Fibroblast of skin of back (primary cell): ENCODE data around the gene STC2.

Experiments
- DNase-seq: peaks from one replicate; pipeline ENCODE4 v3.0.0-alpha.2; 2013

STC2 gene

DNA sequence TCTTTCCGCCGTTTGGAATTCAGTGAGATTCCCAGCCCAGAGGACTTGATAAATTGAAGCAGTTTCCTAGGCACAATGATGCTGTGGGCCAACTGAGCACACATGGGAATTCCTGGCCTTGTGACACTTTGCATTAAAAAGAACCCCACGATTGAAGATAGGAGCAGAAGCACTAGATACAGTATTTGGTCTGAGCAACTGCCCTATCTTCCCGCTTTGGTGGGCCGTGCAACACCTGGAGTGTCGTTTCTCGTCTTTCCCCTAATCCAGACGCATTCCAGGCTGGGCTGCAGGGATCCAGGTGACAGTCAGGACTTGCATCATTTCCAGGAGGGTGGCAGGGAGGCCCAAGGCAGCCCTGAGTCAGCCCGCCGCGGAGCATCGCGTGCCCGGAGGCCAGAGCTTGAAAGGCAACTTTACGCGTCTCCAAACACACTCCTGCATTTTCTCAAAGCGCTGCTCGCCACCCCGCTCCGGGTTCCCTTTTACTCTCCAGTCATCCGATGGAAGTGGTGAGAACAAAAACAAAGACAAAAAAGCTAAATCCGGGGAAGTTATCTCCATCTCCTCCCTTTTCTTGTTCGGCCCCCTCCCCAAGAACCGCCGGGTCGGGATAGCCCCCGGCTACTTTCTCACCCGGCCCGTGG lies 753 bp upstream of the STC2 start:
- DNase-seq, result peak; percentile 84

DNA sequence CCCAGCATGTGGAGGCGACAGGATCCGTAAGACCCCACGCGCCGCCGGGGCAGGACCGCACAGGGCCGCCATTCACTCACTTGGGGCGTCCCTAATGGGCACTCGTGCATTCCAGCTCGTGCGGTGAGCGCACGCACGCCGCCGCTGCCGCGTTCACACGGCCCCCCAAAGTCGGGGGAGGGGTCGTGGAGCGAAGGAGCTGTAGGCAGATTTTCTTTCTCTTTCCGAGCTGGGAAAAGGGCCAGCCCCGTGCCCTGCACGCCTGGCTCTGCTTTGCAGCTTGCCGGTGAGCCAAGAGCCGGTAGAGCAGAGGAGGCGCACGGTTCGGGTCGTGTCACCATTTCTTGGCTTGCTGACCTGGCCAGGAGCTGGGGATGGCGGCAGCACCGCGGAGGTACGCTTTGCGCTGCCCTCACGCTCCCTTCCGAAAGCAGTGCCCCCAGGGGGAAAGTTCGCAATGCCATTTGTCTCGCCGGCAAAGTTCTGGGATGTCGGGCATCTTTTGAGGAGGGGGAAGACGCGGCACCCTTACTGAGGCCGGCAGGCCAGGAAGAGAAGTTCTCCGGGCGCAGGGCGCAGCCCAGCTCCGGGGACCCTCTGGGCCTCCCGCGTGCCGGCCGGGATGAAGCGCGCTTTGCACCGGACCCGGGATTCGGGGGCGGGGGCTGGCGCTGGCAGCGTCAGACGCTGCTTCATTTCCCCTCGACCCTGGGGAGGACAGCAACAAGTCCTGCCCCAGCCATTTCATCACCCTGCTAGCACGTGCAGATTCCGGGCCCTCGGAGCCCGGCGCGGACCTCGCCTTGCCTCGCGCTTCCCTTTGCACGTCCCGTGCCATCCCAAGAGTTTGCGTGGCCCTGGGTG lies 898 bp downstream of the STC2 start:
- peak; percentile 60 for DNase-seq

DNA sequence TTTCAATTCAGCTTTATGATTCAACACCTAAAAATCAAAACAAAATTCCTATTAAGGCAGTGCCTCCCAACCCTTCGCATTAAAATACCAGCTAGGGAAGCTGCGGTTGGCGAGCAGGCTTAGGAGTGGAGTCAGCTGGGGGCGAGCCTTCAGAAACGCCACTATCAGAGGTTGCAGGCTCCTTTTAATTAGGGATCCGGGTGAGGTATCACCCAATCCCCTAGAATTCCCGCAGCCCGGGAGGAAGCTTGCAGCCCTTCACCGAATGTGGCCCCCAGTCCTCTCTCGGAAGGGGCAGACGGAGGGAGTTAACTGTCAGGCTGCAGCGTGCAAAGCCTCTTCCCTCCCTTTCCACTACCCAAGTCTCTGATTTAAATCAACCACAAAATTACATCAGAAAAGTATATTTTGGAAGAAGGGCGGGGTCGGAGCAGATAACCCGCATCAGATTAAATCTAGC lies 1.7 kb downstream of the STC2 start:
- peak; percentile 92 for DNase-seq

DNA sequence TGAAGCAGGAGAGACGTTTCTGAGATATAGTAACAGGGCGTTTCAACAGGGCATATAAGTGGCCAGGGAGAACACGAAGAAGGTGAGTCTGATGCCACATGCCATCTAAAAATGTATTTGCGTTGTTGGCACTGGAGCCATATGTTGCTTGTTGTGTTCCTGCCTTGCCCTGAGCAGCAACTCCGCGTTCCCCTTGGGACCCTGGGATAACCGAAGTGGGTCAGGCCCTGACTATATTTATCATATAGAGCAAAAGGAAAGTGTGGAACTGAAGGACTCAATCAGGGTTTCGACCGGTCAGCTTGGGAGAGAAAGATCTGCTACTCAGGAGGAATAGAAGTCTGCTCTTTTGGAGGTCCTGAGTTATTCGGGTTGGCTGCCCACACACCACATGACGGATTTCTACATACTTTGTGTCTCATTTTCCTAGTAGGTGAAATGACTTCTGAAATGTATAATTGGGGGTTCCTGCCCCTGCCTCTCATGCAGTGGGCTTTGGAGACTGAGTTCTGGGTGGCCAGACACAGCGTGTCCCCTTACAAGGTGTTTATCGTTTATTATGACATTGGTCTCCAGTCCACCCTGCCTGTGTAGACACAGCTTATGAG lies 3.0 kb downstream of the STC2 start:
- peak; percentile 15 for DNase-seq

DNA sequence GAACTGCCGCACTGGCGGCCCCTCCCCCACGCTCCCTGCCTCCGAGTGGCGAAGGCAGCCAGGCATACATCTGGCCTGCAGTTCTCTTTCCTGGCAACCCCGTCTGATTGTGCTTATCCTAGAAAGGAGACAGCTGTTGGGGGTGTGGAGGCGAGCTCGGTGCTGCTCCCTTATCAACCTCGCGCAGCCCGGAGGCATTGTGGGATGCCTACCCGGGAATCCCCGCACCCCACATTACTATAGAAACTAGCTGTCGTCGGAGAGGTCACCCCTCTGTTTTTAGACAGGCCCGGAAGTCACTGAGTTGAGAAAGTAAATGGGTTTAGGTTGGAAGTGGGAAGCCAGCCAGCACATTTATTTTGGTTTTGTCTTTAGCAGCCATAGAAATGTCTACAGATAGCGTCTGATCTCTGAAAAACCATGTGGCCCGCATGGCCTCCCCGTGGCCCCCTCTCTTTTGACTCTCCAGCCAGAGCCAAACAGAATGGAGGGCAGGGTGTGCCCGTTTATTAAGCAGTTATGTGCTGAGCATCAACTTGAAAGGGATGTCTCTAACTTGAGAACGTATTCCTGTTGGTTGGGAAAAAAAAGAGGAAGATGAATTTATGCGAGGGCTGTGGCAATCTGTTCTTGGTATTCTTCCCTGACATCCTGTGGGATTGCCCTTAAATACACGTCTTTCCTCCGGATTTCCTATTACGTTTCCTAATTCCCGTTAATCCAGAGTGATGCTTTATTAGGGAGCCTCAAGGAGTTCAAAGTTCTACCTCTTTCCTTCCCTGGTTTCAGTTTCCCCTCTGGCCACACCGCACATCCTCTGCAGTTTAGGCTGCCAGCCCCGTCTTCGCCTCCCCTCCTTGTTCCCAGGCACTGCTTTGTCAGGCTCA lies 3.9 kb downstream of the STC2 start:
- DNase-seq, result peak; percentile 72

DNA sequence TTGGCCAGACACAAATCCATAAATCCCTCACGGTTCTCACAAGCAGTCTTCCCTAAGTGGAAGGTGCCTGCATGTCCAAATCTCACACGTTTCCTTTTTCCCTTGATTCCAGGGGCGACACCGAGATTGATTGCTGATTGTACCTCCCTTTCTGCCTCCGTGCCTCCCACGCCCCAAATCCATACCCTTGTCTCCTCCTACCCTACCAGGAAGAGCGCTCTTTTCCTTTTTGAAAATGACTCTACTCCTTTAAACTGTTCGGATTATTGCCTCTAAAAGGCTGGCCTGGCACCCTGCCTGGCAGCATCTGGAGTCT lies 4.5 kb downstream of the STC2 start:
- DNase-seq, result no peak

DNA sequence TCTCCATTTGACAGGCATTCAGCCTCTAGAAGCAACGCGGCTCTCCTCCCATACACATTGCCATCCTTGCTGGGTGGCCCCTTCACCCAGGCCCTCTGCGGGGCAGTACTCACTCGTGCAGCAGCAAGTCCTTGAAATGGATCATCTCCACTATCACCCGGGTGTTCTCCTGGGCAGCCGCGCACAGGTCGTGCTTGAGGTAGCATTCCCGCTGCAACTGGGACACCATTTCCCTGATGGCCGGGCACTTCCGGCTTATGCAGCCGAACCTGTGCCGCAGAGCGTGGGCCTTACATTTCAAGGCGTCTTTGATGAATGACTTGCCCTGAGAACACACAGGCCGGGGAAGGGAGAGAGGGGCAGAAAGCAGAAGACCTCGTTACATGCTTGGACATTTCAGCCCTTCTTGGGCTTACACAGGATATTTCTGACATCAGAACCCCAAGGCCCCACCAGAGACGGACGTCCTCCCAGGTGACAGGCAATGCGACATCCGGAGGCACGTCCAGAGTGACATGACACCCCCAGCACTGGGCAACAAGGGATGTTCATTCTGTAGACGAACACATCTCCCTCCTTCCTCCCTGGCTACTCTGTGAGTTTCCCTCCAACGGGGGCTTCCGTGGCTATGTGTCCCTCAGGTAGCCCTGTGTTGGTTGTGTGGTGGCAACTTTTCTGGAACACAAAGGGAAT lies 5.0 kb downstream of the STC2 start:
- peak; percentile 27 for DNase-seq

DNA sequence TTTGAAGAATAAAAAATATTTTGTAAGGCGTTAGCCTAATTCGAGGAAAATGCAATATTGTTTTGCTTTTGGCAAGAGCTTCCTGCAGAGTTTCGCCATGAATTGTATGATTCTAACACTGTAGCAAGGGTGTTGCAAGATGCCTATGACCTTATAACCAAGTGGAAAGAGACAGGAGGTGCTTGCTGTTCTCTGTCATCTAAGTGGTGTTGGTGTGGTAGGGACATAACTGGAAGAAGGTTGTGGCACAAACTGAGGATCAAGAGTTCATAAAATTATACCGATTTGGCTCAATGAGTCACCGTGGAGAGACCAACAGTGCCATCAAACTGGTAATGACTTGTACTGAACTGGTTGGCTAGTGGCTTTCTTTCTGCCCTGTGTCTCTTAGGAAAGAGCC lies 6.3 kb downstream of the STC2 start:
- DNase-seq, result peak; percentile 45

DNA sequence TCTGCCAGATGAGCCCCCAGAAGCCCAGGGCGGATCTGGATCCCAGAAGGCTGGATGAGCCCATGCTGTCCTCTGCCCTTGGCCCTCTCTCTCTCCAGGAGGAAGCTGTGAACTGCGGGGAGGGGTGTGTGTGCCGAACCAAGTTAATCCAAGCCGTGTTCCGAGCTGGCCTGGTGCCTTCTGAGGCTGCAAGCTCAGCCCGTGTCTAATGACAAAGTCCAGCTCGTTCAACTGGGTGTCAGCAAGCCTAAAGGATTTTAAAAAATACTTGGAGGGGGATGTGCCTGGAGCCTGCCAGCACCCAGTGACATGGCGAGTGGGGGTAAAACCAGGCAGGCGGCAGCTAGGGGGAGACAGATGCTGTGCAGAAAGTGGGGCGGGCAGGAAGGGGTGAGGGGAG lies 8.0 kb downstream of the STC2 start:
- peak; percentile 38 for DNase-seq

DNA sequence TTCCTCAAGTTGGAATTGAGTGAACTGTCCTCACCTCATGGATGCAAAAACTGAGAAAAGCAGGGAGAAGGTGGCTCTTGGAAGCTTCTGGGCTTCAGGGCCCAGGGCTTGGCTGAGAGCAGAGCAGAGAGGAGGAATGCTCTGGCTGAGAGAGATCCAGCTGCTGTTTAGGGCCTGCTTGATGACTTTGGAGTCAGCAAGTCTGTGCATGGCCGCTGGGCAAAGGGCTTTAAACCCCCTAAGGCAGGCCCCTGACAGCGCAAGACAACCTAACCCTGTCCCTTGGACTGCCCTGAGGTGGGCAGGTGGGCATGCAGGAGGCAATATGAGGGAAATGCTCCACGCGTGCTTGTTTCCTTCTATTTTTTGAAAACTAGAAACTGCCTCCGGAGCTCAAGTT lies 8.6 kb downstream of the STC2 start:
- DNase-seq, result peak; percentile 11

DNA sequence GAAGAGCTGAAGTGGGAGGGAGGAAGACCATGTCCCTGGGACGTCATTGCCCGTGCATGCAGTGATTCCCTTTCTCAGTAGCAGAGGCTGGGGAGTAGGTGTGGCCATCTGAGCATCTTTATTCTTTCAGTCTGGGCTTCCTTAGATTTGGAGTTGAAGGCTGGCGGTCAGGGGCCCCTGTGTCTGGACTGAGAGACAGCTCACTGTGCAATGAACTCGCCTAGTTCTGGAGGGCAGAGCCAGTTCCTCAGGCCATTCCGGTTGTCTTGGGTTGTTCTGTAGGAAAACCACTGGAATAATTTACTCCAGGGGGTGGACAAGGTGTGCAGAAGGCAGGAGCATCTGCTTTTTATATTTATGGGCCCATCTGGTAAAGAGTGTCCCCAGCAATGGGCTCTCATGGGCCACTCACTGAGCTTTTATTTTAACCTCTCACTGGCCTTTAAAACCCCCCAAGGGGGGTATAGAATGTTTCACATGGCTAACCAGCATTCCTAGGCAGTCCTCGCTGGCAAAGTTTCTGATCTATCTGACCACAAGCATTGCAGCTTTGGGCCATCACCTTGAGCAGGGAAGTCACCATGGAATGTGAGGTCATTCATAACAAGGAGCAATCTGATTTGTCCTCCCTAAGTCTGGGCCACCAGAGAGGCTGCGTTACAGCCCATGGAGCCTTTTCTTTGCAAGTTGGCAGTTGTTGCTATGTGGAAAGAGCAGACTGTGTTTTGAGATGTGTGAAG lies 9.2 kb downstream of the STC2 start:
- DNase-seq, result peak; percentile 55

DNA sequence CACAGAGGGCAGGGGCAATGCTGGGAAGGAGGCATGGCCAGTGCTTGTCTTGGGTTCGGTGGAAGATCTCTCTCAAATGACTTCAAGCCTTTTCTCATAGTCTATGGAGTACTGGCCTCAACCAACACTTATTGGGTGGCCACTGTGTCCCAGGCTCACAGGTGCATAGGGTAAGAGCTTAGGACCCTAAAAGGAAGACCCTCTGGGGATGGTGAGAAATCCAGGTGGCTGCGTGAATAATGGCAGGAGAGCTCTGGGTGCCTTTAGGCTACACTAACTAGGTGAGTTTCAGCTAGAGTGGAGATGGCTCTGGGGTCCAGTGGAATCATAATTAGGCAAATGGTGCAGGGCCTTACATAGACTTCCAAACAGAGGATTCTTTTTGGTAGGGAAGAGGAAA lies 9.9 kb downstream of the STC2 start:
- peak; percentile 9 for DNase-seq

DNA sequence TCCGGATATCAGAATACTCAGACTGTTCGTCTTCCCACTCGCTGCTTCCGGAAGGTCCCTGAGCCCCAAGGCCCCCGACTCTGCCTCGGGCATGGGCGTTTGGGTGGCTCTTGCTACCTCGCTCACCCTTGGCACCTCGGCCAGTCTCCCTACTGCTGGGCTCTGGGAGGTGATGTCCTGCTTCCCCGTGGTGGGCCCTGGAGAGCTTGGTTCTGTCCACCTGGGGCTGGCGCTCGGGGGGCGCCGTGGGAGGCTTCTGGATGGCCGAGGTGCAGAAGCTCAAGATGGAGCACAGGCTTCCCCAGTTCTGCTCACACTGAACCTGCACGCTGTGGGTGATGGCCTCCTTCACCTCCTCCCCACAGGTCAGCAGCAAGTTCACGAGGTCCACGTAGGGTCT lies 10.4 kb downstream of the STC2 start:
- peak; percentile 9 for DNase-seq

DNA sequence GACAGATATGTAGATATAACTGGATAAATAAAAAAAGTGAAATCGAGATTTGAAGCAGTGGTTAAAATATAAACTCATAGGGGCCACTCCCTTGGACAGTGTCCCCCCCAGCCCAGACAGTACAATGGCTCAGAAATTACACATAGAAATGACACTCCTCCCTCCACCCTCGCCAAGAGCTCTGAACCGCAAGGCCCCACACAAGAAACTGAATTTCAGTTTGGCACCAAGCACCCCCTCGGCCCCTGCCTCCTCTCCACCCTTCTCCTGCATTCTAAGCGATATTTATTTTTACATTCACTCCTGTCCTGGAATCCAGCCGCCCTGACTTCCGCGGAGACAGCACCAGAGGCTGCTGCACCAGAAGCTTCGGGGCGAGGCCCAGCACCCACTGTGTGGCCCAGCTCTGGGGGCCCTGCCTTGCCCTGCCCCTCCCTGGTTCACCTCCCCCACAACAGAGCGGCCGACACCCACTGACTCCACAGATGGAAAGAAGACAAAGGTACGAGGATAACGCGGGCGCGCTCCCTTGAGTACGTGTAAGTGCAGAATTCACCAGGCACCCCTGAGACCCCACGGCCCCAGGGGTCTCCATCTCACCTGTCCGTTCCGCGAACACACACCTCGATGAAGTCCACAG lies 11.0 kb downstream of the STC2 start:
- DNase-seq, result peak; percentile 27

DNA sequence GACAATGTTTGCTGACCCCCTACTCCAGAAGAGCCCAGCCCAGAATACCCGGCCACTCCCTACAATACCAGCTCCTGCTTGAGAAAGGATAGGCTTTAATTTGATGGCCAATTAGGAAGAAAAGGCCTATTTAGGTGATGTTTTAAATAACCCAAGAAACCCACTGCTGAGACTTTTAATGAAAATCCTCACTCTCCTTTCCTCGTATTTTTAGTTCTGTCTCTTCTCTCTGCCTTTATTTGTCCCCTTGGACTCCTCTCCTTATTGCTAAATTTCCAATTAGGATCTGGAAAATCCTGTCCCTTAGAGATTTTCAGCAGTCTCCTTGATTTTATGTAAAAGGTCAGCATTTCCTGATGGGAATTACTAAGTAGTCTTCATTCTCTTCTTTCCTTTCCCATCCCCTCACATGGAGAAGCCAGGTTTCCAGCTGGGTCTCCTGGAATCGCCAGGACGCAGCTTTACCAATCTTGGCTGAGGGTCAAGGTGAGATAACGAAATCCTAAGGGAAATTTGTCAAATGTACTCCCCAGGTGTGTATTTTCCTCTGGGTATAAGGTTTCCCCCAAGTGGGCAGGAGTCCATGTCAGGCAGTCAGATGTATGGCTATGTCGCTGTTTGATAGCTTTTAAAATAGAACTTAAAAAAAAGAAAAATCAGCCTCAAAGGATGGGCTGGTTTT lies 11.7 kb downstream of the STC2 start:
- DNase-seq, result peak; percentile 9

DNA sequence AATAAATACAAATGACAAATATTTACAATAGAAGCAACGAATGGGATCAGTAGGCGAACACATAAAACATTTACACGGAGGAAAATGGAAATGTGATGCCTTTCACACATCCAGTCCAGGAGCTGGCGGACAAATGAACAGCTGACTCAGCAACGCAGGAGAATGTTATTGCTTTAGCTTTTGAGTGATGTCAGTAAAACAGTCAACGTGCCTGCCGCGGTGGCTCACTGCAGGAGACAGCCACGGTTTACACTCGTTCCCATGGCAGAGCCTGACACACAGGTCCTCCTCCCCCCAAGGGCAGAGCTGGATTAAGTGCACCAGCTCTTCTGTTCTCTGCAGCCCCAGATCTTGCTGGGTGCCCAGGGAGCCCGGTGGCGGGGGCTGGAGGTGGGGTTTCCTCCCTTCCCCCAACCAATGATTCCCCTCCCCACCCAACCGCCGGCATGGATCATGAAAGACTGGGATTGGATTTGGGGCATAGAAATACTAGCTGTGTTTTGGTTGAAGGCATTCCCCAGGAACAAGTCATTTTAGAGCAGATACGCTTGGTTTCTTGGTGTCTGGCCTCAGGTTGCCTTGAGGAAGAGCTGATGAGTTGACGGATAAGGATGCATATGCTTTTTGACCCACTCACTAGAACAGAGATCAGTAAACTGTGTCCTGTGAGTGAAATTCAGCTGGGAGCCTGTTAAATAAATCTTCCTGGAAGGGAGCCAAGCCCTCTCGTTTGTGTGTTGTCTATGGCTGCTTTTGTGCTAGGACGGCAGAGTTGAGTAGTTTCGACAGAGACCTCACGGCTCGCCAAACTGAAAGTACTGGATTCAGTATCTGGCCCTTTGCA lies 12.5 kb downstream of the STC2 start:
- DNase-seq, result peak; percentile 91

DNA sequence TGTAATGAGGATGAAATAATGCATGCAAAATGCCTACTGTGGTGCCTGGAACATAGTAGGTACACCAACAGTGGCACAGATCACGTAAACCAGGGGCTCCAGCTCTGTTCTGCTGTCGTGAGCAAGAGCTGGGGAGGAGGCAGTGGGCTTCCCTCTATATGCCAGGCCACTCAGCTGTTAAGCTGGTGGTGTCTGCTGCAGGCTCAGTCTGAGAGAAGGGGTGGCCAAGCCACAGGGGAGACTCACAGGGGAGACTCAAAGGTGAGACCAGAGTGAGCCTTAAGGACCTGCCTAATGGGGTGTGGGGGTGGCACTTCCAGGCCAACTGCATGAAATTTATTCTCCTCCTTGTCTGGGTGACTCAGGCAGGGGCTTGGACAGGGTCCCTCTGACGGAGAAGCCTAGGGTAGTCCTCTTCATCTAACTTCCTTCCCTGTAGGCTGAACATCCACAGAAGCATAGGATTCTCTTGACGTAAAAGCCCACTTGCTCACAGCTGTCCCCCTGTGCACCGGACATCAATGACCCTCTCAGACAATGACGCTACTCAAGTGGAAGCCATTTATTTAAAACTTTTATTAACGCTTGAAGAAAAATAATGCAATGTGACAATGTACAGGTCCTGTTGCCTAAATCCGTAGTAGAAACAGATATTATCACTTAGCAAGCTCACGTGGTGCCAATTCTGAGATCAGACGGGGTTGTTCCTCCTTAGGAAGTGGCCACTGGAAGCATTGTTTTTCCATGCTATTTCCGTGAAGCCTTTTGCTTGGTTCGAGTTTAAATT lies 13.9 kb downstream of the STC2 start:
- DNase-seq, result peak; percentile 79

DNA sequence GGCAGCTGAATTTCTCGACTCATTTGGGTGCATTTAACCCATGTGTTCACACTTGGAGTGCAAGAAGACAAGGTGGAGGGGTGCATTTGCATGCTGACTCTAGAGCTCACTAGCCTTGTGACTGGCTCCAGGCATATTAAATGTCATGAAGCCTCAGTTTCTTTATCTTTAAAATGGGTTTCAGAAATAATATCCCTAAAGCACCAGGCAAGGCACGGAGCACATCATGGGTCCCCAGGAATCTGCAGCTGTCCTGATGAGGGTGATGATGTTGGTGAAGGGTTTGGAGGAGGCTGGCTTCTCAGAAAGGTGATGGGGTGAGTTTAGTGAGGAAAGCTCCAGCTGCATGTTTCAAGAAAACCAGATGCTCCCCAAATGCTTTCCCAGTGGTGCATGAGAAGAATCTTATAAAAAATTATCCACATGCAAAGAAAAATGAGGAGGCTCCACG lies 14.8 kb downstream of the STC2 start:
- DNase-seq, result peak; percentile 58
